HepG2 (cell line): Measurements from ENCODE around the gene NUP153. TPM values are rescaled to one million over a fixed set of nuclear protein-coding genes. Genes with fewer than 3 reads are reported as not detected.

Experiments
- DZIP1 ChIP-seq: sonication (generic); formaldehyde crosslinking; IDR thresholded peaks from 2 replicates; pipeline ENCODE4 v1.5.0; 2020; ENCODE audit warnings: mild to moderate bottlenecking, missing genetic modification reagents
- FLYWCH1 ChIP-seq: sonication (generic); formaldehyde crosslinking; IDR thresholded peaks from 2 replicates; pipeline ENCODE4 v1.8.1; 2023; ENCODE audit warnings: mild to moderate bottlenecking, missing genetic modification reagents
- FOXK2 ChIP-seq: fragments of 450-650 bp; IDR thresholded peaks from 2 replicates; pipeline ENCODE4 v1.6.1; 2016
- HES4 ChIP-seq: sonication (generic); formaldehyde crosslinking; IDR thresholded peaks from 2 replicates; pipeline ENCODE4 v1.9.0; 2021; ENCODE audit warnings: mild to moderate bottlenecking, missing genetic modification reagents, borderline replicate concordance
- JARID2 ChIP-seq: sonication (generic); formaldehyde crosslinking; IDR thresholded peaks from 2 replicates; pipeline ENCODE4 v1.8.1; 2023; ENCODE audit warnings: missing genetic modification reagents, inconsistent platforms; ENCODE audit not compliant: insufficient replicate concordance
- KLF11 ChIP-seq: IDR thresholded peaks from 2 replicates; pipeline ENCODE4 v1.6.1; 2016; ENCODE audit warnings: missing compliant biosample characterization
- MEIS1 ChIP-seq: sonication (generic); formaldehyde crosslinking; IDR thresholded peaks from 2 replicates; pipeline ENCODE4 v1.9.0; 2021; ENCODE audit warnings: mild to moderate bottlenecking, missing genetic modification reagents, moderate library complexity, borderline replicate concordance
- MXD1 ChIP-seq: sonication (generic); formaldehyde crosslinking; IDR thresholded peaks from 2 replicates; pipeline ENCODE4 v1.4.0; 2020; ENCODE audit warnings: mild to moderate bottlenecking, missing genetic modification reagents
- MYC ChIP-seq: sonication (generic); formaldehyde crosslinking; IDR thresholded peaks from 2 replicates; pipeline ENCODE4 v1.9.0; 2021; ENCODE audit warnings: missing genetic modification reagents, borderline replicate concordance
- NFATC3 ChIP-seq: sonication (generic); formaldehyde crosslinking; IDR thresholded peaks from 2 replicates; pipeline ENCODE4 v1.5.1; 2020; ENCODE audit warnings: mild to moderate bottlenecking, missing genetic modification reagents
- PHF20 ChIP-seq: sonication (generic); formaldehyde crosslinking; IDR thresholded peaks from 2 replicates; pipeline ENCODE4 v1.5.0; 2020; ENCODE audit warnings: mild to moderate bottlenecking, missing genetic modification reagents
- RFX3 ChIP-seq: IDR thresholded peaks from 2 replicates; pipeline ENCODE4 v1.6.1; 2016; ENCODE audit warnings: missing biosample characterization, missing genetic modification reagents
- SRSF1 ChIP-seq: fragments of 200-400 bp; formaldehyde crosslinking; optimal IDR thresholded peaks from 2 replicates; pipeline ENCODE3; 2017; ENCODE audit warnings: mild to moderate bottlenecking, low read depth, low read length, moderate library complexity
- TCF7 ChIP-seq: sonication (generic); IDR thresholded peaks from 2 replicates; pipeline ENCODE4 v1.6.1; 2016; ENCODE audit warnings: antibody characterized with exemption, low read depth
- ZFP36L1 ChIP-seq: sonication (generic); formaldehyde crosslinking; IDR thresholded peaks from 2 replicates; pipeline ENCODE4 v1.8.0; 2022; ENCODE audit warnings: mild to moderate bottlenecking, missing genetic modification reagents, moderate library complexity
- ZNF121 ChIP-seq: sonication (generic); formaldehyde crosslinking; IDR thresholded peaks from 2 replicates; pipeline ENCODE4 v1.5.0; 2020; ENCODE audit warnings: mild to moderate bottlenecking, missing genetic modification reagents
- ZNF530 ChIP-seq: sonication (generic); formaldehyde crosslinking; IDR thresholded peaks from 2 replicates; pipeline ENCODE4 v1.5.0; 2020; ENCODE audit warnings: low read depth, mild to moderate bottlenecking, missing genetic modification reagents
- ZNF615 ChIP-seq: sonication (generic); formaldehyde crosslinking; IDR thresholded peaks from 2 replicates; pipeline ENCODE4 v1.5.0; 2020; ENCODE audit warnings: mild to moderate bottlenecking, missing genetic modification reagents, borderline replicate concordance
- ZNF672 ChIP-seq: sonication (generic); formaldehyde crosslinking; IDR thresholded peaks from 2 replicates; pipeline ENCODE4 v1.8.1; 2022; ENCODE audit warnings: missing genetic modification reagents
- ZSCAN29 ChIP-seq: sonication (generic); formaldehyde crosslinking; conservative IDR thresholded peaks from 2 replicates; pipeline ENCODE4 v1.4.0; 2020; ENCODE audit warnings: mild to moderate bottlenecking, missing genetic modification reagents
- ZSCAN30 ChIP-seq: sonication (generic); formaldehyde crosslinking; IDR thresholded peaks from 2 replicates; pipeline ENCODE4 v1.5.0; 2020; ENCODE audit warnings: mild to moderate bottlenecking, missing genetic modification reagents
- polyA plus RNA-seq, 8 experiments: library from polyadenylated mRNA; depleted of rRNA in 3 of 8; stranded (reverse) in 7 of 8; unstranded in 1 of 8; fragments of >200 nt; fragmentation: Illumina TruSeq in 4 of 8; extraction: Trizol in 4 of 8; gene quantifications; 2 replicates each; pipeline versions ENCODE4 v1.2.1 to v1.2.3, GENCODE V29; 2011 to 2016; ENCODE audit warnings: low read depth in 4 of 8, missing spikeins in 1 of 8, mixed read lengths in 1 of 8; ENCODE audit not compliant: insufficient read depth in 1 of 8
- total RNA-seq, 5 experiments: library from RNA; depleted of rRNA; stranded (reverse); fragments of >200 nt; fragmentation: Illumina TruSeq; extraction: Trizol; gene quantifications; 2 replicates each; pipeline ENCODE4 v1.2.3, GENCODE V29; 2016; ENCODE audit warnings: low read depth in 1 of 5
- TF ChIP-seq, protein P1 (sequence below): sonication (generic); formaldehyde crosslinking; IDR thresholded peaks from 2 replicates; pipeline ENCODE4 v1.4.0; 2020; ENCODE audit warnings: missing genetic modification reagents, low read depth, mild to moderate bottlenecking, borderline replicate concordance
- TF ChIP-seq, protein P2 (sequence below): IDR thresholded peaks from 2 replicates; pipeline ENCODE4 v1.6.1; 2016; ENCODE audit warnings: mild to moderate bottlenecking, missing biosample characterization, missing genetic modification reagents

NUP153 gene
- total and polyA plus RNA-seq, 2 of the 13 experiments (the other 11 are each of a cell fraction or from before 2014, with no cell fraction given): 29.8 to 55.2 TPM

DNA sequence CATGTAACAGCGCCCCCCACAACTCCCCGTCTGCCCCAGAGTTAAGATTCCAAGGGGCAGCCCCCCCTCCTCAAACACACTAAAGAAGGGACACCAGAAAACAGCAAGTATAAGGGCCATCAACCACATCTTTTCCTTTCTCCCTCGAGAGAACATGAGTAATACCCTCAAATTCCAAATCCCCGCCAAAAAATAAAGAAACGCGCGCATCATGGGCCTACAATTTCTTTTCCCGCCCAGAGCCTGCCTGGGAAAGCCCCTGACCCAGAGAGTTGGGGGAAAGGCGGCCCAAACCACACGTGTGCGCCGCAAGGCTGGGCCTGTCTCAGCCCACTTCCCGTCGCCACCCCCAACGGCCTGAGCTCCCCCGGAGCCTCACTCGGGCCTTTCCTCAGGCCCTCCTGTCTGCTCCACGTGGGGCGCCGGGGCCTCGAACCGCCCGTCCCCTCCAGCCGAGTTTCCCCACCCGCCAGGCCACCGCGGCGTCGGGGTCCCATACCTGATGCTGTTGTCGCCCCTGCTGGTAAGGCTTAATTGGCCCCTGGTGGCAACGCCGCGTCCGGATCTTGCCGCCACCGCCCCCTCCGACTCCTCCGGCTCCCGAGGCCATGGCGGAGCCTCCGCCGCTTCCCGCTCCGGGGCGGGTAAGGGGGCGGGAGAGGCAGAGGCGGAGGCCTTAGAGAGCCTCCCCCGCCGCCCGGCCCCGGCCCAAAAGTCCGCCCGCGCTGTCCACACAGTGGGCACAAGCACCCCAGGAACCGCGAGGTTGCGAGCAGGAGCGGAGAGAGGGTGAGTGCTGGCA lies 746 bp downstream of the NUP153 start (continued):
- TF ChIP-seq DZIP1: peak; percentile 71; the same call in 1 of the 2 replicates
- TF ChIP-seq NFATC3 (CRISPR knock-in tag): no peak
- peak; percentile 72; the same call in 1 of the 2 replicates for TF ChIP-seq ZNF672 (CRISPR knock-in tag)
- no peak for TF ChIP-seq PHF20 (CRISPR knock-in tag)
- TF ChIP-seq ZSCAN30: peak; percentile 83
- TF ChIP-seq SRSF1: peak; percentile 81
- TF ChIP-seq MYC: peak; percentile 95
- peak; percentile 88 for TF ChIP-seq HES4 (CRISPR knock-in tag)
- no peak for TF ChIP-seq TCF7
- TF ChIP-seq, protein P1, sequence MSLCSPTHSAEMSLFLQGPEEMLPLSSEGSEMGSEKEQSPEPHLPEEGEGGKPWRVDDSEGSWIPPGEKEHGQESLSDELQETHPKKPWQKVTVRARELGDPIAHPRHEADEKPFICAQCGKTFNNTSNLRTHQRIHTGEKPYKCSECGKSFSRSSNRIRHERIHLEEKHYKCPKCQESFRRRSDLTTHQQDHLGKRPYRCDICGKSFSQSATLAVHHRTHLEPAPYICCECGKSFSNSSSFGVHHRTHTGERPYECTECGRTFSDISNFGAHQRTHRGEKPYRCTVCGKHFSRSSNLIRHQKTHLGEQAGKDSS (CRISPR knock-in tag): no peak; the same call in 1 of the 2 replicates
- peak; percentile 96 for TF ChIP-seq MXD1
- 0 out of 2 replicates have a peak, but pooled peaks have one; percentile 9 for TF ChIP-seq ZNF530 (CRISPR knock-in tag)
- 0 out of 2 replicates have a peak, but pooled peaks have one; percentile 53 for TF ChIP-seq ZNF121
- no peak for TF ChIP-seq MEIS1
- TF ChIP-seq ZNF615 (CRISPR knock-in tag): peak; percentile 46; the same call in 1 of the 2 replicates
- TF ChIP-seq, protein P2, sequence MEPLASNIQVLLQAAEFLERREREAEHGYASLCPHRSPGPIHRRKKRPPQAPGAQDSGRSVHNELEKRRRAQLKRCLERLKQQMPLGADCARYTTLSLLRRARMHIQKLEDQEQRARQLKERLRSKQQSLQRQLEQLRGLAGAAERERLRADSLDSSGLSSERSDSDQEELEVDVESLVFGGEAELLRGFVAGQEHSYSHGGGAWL (CRISPR knock-in tag): peak; percentile 72
- TF ChIP-seq RFX3 (CRISPR knock-in tag): no peak
- TF ChIP-seq JARID2 (CRISPR knock-in tag): peak; percentile 39
- TF ChIP-seq KLF11 (CRISPR knock-in tag): no peak
- TF ChIP-seq FLYWCH1 (CRISPR knock-in tag): peak; percentile 46; the same call in 1 of the 2 replicates
- TF ChIP-seq ZSCAN29: no peak; the same call in 1 of the 2 replicates
- no peak for TF ChIP-seq ZFP36L1
- no peak for TF ChIP-seq FOXK2
